NOMO-1 treated with dmso at 0.1 percent for 144 hours (cell line): ENCODE results near the gene PHLDB2.

Source experiments
- DNase-seq: peaks from one replicate; lab custom pipeline; 2025; ENCODE audit not compliant: unreplicated experiment; lab: John Stamatoyannopoulos, UW

Gene PHLDB2

GRCh38 chr3:111956995-111957734 is 98.1 kb downstream of the PHLDB2 start:
- DNase-seq = no peak

GRCh38 chr3:111961461-111962164 is 102.5 kb downstream of the PHLDB2 start:
- no peak for DNase-seq

- DNase-seq = no peak
Measured at GRCh38 chr3:111963424-111963823, 104.4 kb downstream of the PHLDB2 start.

GRCh38 chr3:111965484-111965883 is 106.4 kb downstream of the PHLDB2 start:
- no peak for DNase-seq

- no peak for DNase-seq
Measured at GRCh38 chr3:111967068-111967467, 108.0 kb downstream of the PHLDB2 start.

- DNase-seq = peak; percentile 41
Measured at GRCh38 chr3:111967651-111968274, 108.7 kb downstream of the PHLDB2 start.

- DNase-seq = no peak
Measured at GRCh38 chr3:111968319-111969054, 109.4 kb downstream of the PHLDB2 start.

GRCh38 chr3:111970376-111970775 is 111.3 kb downstream of the PHLDB2 start:
- no peak for DNase-seq

- no peak for DNase-seq
Measured at GRCh38 chr3:111971533-111972130, 112.6 kb downstream of the PHLDB2 start.

- DNase-seq = no peak
Measured at GRCh38 chr3:111972891-111973290, 113.8 kb downstream of the PHLDB2 start.

GRCh38 chr3:111975131-111975530 is 116.1 kb downstream of the PHLDB2 start:
- no peak for DNase-seq

- DNase-seq = no peak
Measured at GRCh38 chr3:111976254-111976653, 117.2 kb downstream of the PHLDB2 start.

GRCh38 chr3:111978583-111979433 is 119.7 kb downstream of the PHLDB2 start, which contains the start of gene ABHD10:
ABHD10 (plus strand) TSS chr3:111979026; CDS start chr3:111979062, 36 bp downstream.
- peak; percentile 81 for DNase-seq

- DNase-seq = peak; percentile 60
Measured at GRCh38 chr3:111979434-111980038, 120.5 kb downstream of the PHLDB2 start.

GRCh38 chr3:111980716-111981456 is 121.8 kb downstream of the PHLDB2 start:
- no peak for DNase-seq

- no peak for DNase-seq
Measured at GRCh38 chr3:111981457-111981763, 122.3 kb downstream of the PHLDB2 start.

GRCh38 chr3:111984636-111985298 is 125.7 kb downstream of the PHLDB2 start:
- no peak for DNase-seq

- DNase-seq = no peak
Measured at GRCh38 chr3:111986800-111987199, 127.7 kb downstream of the PHLDB2 start.
